Activated CD4-positive, CD25-positive, alpha-beta regulatory T cell treated with anti-CD3 and anti-CD28 coated beads, Interleukin-2, amount 50 U/mL, for 72 hours (primary cell): ENCODE data around the gene OTOF.
"Not testable (repeated sequence)": the region's sequence is repeated elsewhere in the genome, so short reads cannot be mapped to it uniquely, and the experiment has no call there.

ENCODE experiments used
- DNase-seq: peaks from one replicate; pipeline ENCODE4 v3.0.0; 2021

OTOF gene

DNA sequence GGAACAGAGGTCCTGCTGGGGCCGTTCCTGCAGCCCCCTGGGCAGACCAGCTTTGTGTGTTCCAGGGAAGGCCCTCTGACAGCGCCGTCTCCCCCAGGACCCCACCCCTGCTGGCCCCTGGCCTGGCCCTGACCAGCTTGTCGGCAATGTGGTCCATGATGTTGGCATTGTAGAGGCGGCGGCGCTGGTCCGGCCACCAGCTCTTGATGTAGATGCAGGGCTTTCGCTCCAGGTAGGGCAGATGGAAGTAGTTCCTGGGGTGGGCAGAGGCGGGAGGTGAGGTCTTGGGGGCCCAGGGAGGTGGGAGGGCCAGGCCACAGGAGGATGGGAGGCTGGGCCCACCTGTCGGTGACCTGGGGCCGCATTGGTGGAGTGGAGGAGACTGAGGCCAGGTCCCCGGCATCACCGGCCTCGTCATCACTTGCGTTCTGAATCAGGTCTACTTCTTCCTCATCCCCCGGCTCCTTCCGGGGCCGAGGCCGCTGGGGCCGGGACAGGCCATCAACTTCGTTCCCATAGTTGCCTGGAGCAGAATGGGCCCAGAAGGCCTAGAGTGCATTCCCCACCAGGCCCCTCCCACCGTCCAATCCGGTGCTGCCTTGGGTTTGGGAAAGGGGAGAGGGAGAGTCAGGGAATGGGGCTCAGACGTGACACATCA is 1.3 kb upstream of the OTOF start:
- no peak for DNase-seq

DNA sequence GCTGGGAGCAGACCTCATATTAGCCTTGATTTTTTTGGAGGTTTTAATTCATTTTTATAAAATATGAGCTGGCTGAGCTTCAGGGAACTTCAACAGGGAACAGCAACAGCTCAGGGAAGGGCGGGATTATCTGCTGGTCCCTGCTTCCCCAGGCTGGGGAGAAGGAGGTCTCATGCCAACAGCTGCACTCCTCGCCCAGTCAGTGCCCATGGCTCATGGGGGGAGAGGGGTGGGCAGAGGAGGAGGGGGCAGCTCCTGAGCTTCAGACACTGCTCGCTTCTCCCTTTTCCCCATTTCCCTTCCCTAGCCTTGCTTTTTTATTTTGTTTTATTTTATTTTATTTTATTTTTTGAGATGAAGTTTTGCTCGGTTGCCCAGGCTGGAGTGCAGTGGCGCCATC is 442 bp upstream of the OTOF start:
- DNase-seq = no peak

DNA sequence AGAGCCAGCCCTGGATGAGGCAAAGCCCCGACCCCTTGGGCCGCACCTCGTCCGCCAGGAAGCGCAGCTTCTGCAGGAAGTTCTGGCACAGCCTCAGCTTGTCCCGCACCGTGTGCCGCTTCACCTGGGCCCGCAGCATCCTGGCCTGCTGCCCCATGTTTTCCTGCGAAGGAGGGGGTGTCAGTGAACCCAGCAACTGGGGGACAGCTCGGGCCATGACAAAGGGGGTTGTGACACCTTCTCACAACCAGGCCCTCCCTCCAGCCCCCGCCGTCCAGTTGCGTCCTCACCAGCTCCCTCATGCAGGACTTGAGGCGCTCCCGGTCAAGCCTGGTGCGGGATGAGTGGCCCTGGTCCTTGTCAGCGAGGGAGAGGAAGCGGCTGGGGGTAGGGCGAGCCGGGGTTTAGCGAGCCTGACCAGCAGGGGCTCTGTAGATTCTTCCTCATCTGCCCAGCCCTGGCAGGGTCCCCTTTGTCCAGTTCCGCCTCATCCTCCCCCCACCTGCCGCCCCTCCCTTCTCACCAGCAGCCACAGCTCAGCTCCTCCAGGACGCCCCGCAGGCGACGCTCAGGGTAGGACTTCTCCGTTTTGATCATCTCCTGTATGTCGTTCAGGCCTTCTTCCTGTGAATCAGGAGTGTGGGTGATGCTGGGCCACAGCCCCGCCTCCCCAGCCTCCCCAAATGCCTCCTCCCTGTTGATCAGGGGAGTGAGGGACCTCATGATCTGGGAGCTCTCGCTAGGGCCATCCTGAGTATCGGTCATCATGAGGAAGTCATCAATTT is 606 bp downstream of the OTOF start:
- no peak for DNase-seq

DNA sequence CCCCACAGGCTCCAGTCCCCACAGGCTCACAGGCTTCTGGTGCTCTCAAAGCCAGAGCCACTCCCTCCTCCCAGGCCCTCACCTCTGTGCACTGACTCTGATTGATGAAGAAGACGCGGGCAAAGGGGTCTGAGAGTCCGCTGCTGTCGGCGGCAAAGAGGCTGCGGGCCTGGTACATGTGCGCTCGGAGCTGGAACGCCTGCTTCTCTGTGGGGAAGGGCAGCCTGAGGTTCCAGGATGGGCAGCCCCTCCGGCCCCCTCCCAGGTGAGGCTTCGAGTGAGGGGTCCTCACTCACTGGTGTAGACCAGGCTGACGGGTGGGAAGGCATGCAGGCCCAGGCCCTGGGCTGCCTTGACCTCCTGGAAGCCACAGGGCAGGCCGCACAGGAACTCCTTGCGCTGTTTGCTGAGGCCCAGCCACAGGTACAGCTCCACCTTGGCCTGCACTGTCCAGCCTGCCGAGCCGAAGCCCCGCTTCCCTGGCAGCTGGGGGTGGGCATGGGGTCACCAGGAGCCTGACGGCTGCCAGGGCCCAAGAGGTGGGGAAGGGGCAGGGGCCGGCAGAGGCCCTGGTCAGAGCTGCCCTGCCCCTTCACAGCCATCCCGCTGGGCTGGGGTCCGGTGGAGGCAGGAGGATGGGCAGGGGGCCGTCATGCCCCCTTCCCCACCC is 2.0 kb downstream of the OTOF start:
- DNase-seq = no peak

DNA sequence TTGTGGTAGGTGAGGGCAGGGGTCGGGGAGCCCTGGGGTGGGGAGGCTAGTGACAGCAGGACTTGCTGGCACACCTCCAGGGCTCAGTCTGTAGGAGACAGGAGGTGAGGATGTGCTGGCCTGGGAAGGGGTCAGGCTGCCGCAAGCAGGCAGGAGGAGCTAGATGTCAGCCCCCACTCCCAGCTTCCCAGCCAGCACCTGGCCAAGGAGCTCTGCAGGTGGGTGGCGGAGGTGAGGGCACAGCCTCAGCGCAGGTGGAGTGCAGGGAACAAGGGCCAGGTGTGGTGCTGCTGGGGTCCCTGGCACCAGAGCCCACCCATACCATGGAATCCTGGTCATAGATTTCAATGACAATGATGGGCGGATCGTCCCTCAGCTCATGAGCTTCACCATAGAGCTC is 2.9 kb downstream of the OTOF start:
- no peak for DNase-seq

DNA sequence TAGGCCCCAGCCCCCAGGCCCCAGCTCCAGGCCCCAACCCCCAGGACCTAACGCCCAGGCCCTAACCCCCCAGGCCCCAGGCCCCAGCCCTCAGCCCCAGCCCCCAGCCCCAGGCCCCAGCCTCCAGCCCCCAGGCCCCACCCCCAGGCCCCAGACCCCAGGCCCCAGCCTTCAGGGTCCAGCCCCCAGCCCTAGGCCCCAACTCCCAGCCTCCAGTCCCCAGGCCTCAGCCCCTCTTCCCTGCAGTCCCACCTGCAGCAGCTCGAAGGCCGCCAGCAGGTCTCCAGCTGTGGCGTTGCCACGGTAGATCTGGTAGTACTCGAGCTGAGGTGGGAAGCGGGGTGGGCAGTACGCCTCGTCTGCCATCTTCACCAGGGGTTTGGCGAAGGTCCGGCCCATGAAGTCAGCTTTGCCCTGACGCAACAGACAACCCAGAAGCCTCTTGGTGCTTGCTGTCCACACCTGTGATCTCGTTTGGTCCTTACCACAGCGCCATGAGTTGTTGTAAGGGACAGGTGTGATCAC is 3.6 kb downstream of the OTOF start:
- DNase-seq = no peak

DNA sequence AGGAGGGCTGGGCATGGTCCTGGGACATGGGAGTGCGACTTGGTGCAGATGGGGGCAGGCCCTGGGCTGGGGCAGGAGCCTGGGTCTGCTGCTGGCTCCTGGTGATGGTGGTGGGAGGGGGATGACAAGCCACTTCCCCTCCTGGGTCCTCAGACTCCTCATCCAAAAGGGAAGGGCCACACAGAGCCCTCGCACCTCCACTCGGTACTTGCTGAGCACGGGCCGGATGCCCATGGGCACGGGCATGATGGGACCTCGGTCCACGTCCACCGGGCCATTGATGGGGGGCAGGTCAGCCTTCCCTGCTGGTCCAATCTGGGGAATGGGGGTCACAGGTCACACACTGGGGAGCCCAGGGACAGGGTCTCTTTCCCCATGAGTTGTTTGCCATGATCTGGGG is 4.1 kb downstream of the OTOF start:
- no peak for DNase-seq

DNA sequence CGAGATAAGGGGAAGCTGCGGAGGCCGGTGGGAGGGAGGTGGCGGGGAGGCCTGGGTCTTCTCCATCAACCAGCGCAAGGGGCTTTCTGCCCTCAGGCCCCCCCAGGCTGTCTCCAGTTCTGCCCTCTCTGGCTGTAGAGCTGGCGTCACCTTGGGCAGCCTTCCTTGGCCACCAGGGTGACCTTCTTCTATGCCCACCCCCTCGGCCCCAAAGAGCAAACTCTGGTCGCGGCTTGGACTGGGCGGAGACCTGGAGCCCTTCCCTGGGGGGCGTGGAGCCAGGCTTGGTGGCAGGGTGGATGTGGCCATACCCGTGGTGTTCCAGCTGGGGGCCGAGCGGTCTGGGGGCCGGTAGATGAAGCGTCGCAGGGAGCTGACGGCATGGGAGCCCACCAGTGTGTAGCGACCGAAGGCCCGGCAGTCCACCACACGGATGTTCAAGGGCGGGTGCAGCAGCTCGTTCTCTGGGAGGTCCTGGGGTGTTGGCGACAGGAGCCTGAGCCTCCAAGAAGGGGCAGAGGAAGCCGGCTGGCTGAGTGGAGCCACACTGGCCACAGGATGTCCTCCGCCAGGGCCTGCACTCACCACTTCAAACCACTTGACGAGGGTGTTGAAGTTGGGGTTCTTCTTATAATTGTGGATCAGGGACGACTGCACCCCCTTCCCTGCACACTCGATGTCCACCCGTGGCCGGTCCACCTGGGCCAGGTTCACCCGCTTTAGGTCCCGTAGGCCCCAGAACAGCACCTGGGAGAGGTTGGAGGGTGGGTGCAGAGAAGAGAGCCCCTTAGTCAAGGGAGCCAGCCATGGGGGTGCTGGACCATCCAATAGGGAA is 4.9 kb downstream of the OTOF start:
- no peak for DNase-seq

DNA sequence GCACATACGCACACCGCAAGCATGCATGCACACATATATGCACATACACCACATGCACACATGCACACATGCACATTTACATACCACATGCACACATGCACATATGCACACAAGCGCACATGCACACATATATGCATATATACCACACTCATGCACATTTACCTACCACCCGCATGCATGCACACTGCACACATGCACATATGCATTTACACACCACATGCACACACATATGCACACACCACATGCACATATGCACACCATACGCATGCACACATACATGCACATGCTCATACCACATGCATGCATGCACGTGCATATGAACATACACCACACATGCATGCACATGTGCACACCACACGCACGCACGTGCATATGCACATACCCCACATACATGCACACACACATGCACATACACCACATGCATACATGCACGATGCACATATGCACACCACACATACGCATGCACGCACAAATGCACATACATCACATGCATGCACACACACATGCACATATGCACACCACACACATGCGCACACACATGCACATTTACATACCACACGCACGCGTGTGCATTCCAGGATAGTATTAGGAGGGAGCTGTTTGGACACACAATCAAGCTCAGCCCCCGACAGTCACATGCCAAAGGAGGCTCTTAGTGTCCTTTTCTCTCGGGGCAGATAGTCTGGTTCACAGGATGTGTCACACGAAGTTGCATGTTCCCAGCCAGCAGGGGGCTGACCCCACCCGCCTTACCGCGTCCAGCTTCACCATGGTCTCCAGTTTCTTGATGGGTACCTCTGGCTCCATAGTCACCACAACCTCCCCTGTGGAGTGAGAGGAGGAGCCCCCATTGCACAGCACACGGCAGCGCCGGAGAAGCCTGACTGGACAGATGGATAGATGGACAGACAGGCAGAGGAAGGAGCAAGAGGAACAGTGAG is 5.9 kb downstream of the OTOF start:
- no peak for DNase-seq

DNA sequence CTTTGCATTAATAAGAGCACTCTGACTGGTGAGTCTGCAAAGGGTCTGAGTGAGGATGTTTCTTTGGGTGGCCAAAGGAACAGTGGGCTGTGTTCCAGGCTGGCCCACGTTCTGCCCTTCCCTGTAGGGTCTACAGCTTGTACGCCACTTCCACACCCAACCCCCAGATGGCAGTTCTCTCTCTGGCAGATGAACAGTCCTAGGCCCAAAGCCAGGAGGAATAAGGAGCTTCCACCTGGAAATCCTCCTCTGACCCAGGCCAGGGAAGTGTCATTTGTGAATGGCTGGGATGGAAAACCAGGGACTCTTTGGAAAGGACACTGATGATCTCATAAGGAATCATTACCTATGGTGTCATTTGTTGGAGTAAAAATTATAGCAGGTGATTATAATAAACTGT is 6.6 kb downstream of the OTOF start:
- no peak for DNase-seq

DNA sequence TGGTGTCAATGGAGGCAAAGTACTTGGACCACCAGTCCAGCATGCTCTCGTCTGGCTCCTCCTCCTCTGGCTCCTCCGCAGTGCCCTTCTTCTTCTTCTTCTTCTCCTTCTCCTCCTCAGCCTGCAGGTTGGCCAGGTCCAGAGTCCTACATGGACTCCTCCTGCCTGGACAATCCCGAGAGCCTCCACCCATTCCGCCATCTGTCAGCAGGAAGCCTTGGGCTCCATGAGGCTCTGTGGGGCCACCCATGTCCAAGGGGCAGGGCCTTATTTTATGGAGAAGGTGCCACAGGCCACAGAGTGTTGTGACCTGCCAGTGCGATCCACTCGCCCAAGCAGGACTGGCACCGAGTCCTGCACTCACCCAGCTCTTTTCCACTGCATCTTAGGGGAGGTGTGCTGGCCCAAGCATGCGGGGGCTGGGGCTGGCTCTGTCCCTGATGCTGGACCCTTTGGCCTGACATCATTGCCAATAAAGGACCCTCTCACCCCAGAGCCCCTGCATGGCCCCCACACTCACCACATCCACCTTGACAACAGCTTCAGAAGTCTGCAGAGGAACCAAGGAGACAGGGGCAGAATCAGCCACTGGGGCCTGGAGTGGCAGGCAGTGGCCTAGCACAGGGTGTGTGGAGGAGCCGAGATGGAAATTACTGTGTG is 7.2 kb downstream of the OTOF start:
- no peak for DNase-seq

DNA sequence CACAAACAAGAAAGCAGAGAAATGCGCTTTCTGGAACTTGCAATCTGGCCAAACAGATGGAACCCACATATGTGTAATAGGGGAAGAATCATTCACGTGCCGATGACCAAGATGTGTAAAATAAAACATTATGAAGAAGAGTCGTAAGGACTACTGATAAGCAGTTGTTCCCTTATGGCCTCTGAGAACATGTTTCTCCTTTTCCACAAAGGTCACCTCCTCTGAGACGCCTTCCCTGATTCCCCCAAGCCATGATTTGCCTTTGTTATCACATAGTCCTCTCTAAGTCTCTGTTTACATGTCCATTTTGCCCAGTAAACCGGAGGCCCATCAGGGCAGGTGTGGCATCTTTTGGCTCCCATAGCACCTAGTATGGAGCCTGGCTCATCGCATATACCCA is 8.0 kb downstream of the OTOF start:
- DNase-seq = no peak

DNA sequence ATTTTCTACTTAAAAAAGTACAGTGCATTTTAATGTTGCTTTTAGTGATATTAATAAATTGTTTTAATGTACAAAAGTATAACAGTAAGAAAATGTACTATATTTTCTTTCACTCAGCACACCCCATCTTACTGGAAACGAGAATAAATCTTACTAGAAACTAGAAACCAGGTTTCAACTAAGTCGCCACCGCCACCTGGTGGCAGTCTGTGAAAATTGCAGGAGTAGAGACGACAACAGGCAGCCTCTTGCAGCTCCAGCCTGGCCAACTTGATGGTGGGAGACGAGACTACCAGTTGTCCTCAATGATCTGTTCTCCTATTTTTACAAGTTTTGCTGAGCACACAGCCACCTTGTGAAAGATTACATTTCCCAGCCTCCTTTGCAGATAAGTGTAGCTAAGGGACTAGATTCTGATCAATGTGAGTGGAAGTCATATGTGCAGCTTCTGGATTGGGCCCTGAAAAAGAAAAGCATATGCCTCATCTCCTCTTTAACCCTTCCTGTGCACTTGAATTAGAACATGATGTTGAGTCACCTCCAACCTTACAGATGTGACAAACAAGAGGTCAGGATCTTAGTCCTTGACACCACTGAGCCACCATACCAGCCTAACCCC is 8.7 kb downstream of the OTOF start:
- peak; percentile 76 for DNase-seq

DNA sequence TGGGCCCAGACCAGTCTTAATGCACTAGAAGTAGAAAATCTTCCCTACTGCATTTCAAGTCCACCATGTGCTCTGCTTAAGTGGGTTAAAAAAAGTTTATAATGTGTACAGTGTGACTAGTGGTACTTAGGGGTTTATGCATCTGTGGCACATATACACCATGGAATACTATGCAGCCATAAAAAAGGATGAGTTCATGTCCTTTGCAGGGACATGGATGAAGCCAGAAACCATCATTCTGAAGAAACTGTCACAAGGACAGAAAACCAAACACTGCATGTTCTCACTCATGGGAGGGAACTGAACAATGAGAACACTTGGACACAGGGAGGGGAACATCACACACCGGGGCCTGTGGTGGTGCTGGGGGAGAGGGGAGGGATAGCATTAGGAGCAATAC is 9.4 kb downstream of the OTOF start:
- not testable (repeated sequence) for DNase-seq

DNA sequence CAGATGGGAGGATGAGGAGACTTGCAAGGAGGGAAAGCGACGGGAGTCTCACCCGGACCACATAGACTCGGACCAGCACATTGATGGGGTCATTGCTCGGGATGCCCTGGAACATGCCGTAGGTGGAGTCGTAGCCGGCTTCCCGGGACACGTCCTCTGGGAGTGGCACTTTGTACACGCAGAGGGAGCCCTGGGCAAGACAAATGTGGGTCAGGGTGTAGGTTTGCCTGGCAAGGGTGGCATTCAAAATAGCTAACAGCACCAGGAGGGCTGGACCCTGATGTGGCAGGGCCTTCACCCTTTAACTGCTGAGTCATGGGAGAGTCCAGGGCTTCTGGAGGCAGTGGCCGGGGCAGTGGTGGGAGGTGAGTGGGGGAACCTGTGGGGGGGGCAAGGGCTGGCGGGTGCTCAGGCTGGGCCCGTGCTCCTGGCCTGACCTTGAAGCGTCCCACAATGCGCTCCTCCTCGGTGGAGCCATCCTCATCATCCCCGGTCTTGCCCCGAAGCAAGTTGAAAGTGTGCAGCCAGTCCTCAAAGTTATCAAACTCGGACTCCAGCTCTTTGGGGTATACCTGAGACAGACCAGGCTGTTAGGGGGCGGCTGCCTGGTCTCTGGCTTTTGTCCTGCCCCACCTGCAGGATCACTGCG is 11.1 kb downstream of the OTOF start:
- no peak for DNase-seq

DNA sequence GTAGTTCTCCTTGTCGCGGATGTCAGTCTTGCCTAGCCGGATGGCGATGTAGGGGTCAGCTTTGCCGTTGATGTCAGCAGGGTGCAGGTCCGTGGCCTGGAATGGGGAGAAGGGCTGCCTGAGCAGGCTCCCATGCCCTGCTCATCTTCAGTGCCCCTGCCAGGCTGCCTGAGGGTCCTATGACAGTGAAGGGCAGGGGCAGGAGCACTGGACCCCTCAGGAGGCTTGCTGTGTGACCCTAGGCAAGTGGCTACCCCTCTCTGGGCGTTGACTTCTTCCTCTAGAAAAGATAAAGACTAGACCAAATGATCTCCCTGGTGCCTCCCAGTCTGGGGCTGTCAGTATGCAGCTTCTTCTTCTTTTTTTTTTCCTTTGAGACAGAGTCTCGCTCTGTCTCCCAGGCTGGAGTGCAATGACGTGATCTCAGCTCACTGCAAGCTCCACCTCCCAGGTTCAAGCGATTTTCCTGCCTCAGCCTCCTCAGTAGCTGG is 11.9 kb downstream of the OTOF start:
- DNase-seq = no peak

DNA sequence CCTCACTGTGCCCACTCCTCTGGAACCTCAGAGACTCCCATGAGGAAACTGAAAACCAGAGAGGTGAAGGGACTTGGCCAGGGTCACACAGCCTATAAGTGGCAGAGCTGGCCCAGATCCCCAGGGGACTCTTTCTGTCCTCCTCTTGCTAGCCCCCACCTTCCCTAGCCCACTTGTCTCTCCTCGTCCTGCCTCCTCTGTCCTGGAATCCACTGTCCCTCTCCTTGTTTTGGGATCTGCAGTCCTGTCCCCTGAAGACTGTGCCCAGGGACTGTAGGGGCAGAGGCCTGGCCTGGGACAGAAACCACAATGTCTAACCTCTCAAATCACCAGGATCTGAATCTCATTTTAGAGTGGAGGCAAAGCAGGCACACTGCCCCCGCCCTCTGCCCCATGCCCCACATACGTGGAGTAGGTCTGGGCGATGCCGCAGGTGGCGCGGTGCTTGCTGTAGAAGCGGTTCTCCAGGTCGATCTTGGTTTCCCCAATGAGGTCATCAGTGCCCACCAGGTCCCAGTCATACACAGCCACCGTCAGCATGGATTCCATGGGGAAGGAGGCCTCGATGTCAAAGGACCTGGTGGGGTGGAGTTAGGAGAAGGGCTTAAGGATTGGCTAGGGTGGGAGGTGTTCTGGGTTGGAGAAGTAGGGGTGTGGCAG is 12.5 kb downstream of the OTOF start:
- DNase-seq = no peak

DNA sequence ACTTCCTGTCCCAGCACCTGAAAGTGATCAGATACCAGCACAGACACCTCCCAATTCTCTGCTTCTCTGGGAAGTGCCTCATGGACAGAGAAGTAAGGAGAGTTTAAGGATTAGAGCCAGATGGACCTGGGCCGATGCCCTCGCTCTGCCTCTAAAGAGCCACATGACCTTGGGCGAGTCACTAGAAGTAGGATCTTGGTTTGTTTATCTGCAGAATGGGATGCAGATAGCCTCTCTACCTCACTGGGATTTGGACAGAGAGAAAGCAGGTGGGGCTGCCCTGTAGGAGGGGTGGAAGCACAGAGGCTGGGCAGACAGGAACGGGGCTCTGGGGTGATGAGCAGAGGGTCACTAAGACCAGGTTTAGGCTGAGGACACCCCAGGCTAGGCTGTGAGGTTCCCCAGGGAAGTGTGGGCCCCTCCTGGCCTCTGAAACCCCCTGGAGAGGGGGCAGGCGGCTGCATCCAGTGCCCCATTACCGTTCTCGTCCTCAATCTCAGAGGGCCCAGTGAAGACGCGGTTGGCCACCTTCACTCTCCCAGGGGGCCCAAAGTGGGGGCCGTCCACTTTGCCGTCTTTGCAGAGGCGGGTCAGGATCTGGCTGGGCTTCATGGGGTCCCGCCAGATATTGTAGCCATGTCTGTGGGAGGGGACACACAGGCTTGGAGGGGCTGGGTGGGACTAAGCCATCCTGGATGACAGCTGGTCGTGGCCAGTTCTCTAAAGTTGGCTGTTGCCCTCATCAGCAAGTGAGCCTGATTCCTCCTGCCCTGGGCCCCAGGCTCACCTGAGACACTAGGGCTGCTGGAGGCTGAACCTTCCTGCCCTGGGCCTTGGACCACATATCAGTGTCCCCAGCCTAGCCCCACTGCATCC is 13.3 kb downstream of the OTOF start:
- DNase-seq = no peak
